HG02884 (cell line): ENCODE measurements around the gene HECTD1.
"Not testable (repeated sequence)": the region's sequence is repeated elsewhere in the genome, so short reads cannot be mapped to it uniquely, and the experiment has no call there.

Experiments
- ATAC-seq: cut with Tn5 transposase; IDR thresholded peaks from one replicate; pipeline ENCODE4 v1.9.1; 2021; ENCODE audit warnings: mild to moderate bottlenecking, moderate library complexity; ENCODE audit not compliant: unreplicated experiment

HECTD1 gene

DNA sequence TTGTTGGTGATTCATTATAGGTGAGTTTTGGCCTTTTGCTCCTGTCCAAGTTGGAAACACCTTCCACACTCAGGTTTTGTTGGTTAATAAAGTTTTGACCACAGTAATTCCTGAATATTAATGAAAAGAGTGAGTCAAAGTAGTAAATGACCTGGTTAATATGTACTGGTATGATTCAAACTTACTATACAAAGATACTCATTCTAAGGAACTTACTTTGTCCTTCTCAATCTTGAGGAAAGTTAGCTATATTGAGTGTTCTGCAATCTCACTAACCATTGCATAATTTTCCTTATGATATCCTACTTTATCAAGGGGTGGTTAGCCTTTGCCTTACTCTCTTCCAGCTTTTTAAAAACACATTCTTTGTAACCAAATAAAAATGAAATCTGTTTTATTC is 20.9 kb upstream of the HECTD1 start:
- no peak for ATAC-seq

DNA sequence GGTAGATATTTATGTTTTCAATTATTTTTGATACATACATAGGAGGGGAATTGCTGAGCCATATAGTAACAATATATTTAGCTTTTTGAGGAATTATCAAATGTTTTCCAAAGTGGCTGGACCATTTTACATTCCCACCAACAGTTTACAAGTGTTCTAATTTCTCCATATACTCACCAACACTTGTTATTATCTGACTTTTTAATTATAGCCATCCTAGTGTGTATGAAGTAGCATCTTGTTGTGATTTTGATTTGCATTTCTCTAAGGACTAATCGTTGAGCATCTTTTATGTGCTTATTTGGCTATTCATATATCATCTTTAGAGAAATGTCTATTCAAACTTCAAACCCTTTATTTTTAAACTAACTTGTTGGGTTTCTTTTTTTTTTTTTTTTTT is 17.2 kb upstream of the HECTD1 start:
- no peak for ATAC-seq

DNA sequence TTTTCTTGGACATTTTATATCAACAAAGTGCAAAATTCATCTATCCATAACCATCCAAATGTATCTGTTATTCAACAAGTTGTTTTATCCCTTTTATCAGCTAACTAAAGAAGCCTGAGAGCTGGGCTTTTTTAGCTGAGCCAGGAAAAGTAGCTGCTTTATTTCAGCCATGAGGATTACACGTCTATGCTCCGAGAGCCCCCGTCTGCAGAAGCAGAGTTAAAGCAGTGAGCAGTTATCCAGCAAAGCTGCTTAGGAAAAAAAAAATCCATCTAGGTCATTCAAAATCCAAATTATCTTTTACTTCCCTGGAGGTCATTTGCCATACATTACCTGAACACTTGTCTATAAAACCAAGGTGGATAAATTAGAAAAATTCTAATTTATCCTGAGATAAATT is 15.7 kb upstream of the HECTD1 start:
- ATAC-seq = no peak

DNA sequence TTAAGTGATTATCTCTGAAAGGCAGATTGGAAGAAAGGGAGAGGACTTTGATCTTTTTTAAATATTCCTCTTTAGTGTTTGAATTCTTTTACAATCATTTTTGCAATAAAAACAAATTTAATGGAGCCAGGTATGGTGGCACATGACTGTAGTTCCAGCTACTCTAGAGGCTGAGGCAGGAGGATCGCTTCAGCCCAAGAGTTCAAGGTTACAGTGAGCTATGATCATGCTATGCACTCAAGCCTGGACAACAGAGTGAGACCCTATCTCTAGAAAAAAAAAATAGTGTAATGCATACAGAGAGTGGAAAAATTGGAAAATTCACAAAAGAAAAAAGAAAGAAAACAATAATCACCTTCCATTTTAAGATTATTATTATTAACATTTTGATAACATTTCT is 15.2 kb upstream of the HECTD1 start:
- ATAC-seq = no peak

DNA sequence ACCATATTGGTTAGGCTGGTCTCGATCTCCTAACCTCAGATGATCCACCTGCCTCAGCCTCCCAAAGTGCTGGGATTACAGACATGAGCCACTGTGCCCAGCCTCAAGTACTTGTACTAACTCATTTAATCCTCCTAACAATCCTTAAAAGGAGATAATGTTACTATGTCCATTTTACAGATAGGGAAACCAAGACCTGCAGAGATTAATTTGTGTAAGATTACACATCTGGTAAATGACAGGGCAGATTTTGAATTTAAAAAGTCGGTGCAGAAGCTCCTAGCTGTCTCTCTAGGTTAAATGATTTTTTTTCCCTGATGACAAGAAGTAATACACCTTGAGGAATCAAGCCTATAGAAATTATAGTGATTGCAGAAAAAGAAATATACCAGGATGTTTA is 13.7 kb upstream of the HECTD1 start:
- no peak for ATAC-seq

DNA sequence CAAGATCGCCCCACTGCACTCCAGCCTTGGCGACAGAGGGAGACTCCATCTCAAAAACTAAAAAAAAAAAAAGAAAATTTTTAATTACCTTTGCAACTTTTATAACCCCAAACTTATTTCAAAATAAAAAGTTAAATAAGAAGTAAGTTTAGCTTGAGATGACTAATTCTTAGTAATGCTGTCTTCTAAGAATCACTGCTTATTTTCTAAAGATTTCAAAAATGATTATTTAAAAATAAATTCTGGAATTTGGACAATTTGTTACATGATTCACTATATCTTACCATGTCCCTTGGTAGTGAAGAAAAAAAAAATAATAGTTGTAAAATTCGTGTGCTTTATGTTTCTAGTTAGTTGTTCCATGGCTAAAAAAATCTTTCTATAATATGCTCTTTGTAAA is 11.6 kb upstream of the HECTD1 start:
- ATAC-seq = no peak

DNA sequence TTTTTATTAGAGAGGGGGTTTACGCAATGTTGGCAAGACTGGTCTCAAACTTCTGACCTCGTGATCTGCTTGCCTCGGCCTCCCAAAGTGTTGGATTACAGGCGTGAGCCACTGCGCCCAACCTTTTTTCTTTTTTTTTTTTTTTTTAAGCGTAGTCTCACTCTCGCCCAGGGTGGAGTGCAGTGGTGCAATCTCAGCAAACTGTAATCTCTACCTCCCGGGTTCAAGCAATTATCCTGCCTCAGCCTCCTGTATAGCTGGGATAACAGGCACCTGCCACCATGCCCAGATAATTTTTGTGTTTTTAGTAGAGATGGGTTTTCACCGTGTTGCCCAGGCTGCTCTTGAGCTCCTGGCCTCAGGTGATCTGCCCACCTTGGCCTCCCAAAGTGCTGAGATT is 8.8 kb upstream of the HECTD1 start:
- no peak for ATAC-seq

DNA sequence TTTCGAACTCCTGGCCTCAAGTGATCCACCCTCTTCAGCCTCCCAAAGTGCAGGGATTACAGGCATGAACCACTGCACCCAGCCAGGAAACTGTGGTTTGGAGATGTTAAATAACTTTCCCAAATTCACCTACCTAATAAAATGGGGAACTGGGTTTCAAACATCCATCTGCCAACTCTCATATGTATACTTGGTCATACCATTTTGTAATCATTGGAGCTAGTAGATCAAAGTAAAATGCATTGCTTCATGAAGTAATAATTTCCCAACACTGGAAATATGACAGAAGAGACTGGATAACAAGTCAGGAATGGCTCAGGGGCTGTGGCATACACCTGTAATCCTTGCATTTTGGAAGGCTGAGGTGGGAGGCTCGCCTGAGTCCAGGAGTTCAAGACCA is 5.3 kb upstream of the HECTD1 start:
- ATAC-seq = no peak

DNA sequence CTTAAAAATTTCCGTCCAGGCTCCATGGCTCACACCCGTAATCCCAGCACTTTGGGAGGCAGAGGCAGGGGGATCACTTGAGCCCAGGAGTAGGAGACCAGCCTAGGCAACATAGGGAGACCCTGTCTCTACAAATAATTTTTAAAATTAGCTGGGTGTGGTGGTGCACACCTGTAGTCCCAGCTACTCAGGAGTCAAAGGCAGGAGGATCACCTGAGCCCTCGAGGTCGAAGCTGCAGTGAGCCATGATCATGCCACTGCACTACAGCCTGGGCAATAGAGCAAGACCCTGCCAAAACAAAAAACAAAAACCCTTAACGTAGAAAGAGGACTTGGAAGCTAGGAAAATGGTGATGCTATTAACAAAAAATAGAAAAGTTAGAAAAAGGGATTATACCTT is 2.0 kb upstream of the HECTD1 start:
- ATAC-seq = no peak

DNA sequence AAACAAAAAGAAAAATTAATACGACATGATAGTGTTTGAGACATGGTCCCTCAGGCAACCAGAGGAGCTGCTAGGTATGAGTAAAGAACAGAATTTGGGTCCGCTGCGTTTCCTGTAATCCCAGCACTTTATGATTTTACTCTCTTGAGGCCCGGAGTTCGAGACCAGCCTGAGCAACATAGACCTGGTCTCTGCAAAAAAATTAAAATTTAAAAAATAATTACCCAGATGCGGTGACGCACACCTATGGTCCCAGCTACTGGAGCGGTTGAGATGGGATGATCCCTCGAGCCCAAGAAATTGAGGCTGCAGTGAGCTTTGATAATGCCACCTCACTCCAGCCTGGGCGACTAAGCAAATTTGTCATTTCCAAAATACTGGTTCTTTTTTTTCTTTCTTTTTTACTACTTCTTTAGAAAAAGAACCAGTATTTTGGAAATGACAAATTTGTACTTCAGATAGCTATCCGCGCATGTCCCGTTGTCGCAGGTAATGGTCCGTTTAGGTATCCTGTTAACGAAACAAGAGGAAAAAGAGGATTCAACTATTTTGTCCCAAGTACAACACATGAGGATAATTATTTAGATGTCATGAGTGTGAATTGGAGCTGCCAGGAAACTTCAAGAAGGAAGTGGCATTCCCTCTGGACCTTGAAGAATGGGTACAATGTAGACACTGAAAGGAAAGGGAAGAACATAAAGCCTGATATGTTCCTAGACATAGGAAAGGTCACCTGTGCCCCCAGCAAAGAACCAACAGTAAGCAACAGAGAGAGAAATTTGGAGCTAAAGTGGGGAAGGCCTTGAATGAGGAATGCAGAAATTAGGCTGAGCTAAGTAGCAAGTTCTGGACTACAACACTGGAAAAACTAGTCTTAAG is 1.2 kb upstream of the HECTD1 start:
- ATAC-seq = no peak

DNA sequence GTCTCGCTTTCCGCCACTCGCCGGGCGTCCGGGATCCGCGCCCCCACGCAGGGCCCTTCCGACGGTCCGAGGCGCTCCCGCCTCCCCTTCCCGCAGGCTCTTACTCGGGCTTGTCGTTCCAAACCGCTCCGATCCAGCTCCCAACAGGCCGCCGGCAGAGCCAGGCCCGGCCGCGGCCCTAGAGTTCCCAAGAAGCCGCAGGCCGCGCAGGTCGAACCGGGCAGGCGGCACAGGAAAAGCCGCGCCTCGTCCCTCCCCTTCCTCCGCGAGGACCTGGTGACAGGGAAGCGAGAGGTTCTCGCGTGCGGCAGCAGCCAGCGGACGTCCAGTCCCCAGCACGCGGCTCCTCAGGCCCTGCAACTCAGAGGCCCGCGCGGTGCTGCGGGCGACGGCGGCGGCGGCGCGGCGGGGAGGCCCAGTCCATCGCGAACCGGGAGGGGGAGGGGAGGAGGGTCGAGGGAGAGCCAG is 272 bp downstream of the HECTD1 start:
- no peak for ATAC-seq

DNA sequence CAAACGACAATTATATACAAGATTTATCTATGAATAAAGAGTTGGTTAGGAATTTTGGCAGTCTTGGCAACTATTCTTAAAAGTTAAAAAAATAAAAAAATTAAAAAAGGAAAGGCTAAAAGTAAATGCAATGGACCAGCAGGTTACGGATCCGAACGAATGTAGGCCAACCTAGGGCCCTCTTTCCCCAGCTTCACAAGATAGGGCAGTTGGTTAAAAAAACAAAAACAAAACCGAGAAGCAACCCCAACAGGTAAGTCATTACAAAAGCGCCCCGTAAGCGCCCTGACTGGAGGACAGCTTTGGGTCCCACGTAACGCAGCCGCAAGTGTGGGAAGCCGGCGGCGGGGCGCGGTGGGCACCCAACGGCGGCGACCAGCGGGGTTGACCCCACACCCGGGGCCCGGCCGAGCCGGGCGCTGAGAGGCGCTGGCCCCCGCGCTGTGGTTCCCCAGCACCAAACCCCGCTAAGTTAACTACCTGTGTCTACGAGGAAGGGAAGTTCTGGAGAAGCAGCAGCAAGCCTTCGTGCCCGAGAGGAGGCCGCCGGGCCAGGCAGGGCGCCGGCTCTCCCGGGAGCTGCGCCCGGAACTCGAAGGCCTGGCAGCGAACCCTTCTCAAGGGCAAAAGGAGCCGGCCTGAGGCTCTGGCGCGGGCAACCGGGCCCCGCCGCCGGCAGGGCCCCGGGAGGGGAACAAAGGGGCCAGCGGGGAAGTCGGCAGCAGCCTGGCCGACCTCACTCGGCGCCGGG is 882 bp downstream of the HECTD1 start:
- ATAC-seq = peak; percentile 12

DNA sequence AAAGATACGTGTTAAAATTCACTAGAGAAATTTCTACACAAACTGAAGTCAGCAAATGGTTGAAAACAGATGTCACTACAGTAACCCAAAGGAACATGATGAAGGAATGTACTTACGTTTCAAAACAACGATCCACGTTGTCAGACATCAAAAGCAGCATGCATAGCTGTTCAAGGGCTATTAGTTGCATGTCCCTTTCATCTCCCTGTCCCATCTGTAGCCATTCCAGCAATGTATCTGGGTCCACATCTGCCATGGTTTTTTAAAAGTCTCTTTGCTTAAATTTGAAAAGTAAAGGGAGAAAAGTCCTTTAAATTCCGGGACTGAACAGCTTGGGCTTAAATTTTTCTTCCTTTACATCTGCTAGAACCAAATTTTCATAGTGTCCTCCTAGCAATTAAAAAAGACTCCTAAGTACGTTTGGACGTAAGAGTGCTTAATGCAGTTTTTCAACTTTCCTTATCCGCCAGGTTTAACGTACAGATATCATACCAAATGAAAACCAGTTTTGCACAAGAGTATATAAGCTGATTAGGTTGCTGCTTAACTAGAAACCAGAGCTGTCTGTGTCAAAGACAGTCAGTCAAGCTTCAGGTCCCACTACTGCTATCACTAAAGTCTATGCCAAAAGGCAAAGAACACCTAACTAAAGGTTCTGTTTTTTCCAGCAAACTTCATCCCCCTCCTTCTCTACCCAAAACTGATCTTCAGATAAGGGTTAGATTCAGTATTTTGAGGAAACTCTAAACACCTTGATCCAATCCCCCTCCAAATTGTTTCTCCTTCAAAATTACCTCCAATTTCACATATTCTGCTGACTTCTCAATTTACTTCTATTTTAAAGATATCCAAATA is 1.7 kb downstream of the HECTD1 start:
- ATAC-seq = no peak

DNA sequence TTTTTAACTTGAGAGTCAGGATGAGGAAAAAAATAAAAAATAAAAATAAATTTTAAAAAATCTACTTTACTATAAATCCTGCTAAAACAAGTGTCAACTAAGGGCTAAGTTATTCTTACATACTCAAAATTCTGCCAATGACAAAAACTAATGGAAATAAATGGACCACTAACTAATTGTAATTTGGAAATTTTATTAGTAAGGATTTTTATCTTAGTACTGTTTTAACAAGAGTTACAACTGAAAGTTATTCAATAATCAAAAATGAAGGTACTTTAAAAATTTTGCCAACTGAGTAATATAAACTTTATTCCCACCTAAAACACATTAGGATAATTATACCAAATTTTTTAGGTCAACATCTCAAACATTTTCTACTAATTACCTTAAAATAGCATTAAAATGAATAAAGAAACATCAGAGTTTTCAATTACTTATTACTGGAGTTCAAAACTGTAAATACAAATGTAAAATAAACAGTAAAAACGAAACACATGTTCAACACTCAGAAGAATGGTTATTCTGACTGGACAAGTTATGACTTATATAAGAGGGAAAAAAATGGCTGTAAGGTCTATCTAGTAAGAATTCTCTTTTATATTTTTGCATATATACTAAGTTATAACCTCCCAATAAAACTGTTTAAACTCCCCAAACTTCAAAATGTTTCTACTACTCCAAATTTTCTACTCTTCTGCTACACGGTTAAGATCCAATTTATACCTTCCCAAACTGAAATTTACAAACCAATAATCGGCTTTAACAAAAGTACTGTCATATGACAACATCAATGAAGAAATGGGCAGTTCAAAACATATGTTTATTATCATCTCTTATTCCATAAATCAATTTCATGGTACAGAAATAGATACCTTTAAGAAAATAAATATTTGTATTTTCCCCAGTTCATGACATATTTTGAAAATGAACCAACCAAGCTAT is 2.7 kb downstream of the HECTD1 start:
- ATAC-seq = no peak

DNA sequence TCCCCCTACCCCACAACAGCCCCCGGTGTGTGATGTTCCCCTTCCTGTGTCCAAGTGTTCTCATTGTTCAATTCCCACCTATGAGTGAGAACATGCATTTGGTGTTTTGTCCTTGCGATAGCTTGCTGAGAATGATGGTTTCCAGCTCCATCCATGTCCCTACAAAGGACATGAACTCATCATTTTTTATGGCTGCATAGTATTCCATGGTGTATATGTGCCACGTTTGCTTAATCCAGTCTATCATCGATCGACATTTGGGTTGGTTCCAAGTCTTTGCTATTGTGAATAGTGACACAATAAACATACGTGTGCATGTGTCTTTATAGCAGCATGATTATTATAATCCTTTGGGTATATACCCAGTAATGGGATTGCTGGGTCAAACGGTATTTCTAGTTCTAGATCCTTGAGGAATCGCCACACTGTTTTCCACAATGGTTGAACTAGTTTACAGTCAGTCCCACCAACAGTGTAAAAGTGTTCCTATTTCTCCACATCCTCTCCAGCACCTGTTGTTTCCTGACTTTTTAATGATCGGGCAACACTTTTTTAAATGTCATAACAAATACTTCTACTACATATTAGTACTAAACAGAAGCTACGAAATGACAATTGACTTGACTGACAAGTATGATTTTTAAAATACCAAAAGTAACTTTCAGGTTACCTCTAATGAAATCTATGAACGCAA is 3.5 kb downstream of the HECTD1 start:
- not testable (repeated sequence) for ATAC-seq

DNA sequence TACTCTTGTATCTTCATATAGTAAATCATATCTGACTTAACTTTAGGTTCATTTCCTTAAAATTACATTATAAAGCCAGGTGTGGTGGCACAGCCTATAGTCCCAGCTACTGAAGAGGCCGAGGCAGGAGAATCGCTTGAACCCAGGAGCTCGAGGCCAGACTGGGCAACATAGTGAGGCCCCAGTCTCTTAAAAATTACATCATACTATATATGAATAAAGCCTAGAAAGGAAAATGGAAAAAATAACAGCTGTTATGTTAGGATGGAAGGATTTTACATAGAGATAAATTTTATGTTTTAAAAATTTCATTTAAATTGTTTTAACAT is 4.2 kb downstream of the HECTD1 start:
- no peak for ATAC-seq

DNA sequence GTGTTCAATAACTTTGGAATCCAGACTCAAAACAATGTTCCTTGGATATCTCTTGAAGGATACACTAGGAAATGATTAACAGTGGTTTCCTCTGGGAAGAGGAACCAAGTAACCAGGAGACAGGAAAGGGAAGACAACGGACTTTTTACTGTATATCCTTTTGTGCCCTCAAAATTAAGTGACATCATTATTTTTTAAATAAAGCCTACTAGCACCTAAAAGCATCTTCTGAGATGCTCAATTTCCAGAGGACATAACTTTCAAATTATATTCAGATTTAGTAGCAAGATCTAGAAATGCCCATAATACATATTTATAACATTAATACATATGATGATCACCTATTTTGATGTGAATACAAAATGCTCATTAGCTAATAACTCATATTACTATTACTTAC is 6.5 kb downstream of the HECTD1 start:
- no peak for ATAC-seq

DNA sequence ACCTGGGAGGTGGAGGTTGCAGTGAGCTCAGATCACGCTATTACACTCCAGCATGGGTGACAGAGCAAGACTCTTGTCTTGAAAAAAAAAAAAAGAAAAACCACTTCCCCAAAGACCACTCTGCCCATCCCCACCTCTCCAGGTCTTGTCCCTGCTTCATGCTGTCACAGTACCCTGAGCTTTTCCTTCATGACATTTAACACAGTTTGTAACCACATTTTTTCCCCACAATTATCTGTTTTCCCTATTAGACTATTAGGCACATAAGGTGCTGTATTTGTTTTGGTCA is 6.9 kb downstream of the HECTD1 start:
- ATAC-seq = no peak

DNA sequence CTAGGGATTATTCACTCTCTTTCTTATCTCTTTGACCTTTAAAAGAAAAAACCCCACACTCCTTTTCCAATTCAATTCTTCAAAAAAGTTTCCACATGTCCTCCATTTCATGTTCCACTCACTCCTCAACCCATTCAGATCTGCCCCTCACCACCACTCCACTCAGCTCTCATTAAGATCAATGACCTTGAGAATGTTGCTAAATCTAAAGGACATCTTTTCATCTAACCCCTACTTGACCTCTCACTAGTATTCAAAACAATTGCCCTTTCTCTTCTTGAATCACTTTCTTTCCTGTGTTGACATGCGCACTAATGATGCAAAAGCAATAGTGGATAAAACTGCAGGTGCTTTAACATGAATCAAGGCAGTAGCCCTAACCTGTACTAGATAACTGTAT is 9.9 kb downstream of the HECTD1 start:
- ATAC-seq = no peak
